ENCODE data around the gene ERBB4.

The ERBB4 gene

DNA sequence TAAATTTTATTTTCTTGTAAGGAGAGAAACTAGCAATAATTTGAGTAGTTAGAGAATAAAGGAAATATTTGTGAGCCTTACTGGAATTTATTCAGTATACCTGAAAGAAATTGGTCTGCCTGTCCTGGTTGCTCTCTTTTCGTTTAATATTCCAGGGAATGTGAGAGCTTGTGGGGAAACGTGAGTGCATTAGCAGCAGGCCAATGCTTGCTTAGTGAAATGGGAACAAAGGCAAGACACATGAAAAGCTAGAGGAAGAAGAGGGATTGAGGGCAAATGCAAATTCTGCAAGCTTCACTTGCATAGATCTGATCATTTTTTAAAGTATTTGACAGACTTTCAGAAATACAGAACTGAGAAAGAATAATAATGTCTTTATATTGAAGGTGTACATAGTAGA lies 111.0 kb downstream of the ERBB4 start:
- FAIRE-seq, result no peak

DNA sequence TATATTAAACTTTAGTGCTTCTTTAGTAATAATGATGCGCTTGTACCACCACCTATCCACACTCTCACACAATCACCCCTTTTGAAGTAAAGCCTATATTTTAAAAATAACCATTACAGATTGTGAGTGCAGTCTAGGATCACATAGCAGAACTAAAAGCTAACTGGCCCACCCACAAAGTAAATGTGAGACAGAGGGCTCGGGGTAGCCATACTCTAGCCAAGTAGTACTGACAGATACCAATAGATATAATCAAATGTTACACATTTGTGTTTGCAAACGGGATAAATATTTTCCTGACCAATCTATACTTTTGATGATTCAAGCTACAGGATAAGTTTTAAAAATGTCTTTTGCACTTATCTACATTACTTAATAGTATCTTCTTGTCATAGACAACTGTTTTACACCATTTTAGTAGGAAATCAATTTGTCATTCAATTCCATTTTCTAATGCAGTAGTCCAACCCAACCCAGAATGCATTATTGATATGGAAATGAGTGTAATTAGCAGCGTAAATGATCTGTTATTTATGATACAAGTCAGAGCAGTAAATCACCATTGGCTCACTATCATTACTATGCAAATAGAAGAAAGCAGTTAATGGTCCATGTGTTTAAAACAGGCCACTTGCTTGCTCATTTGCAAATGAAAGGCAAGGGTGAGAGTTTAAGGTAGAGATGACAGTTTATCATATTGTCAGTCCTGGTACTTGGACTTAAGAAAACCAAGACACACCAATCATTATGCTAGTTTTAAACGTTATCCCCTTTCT lies 111.8 kb downstream of the ERBB4 start:
- FAIRE-seq, result no peak

DNA sequence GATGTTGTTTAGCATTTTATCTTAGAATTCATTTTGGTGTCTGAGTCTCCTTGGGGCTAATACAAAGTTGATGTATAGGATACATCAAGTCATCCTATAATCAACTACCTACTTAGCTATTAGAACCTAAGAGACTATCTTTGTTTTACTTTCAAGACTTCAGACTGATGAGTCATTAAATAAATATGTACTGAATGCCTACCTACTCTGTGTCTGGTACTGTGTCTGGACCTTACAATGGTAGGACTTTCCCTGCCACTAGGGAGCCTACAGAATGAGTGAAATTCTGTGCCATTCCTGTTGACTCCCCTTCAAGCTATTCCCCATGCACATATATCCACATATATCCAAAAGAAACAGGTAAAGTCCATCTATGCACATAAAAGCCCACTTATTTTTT lies 114.5 kb downstream of the ERBB4 start:
- no peak for FAIRE-seq

DNA sequence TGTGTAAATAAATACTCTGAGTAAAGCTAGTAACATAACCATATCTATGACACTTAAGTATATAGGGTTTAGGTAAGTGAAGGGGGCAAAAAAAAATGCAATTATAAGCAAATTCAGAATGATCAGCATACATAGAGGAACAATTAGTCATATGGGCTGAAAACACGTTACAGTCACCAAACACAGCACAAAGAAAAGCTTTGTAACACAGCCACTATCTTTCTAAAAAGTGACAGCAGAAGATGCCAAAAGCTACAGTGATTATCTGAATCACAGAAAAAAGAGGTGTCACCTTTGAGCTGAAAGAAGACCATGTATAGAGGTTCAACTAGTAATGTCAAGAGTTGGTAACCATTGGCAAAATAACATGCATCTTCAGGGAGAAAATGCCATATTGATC lies 115.5 kb downstream of the ERBB4 start:
- no peak for FAIRE-seq

DNA sequence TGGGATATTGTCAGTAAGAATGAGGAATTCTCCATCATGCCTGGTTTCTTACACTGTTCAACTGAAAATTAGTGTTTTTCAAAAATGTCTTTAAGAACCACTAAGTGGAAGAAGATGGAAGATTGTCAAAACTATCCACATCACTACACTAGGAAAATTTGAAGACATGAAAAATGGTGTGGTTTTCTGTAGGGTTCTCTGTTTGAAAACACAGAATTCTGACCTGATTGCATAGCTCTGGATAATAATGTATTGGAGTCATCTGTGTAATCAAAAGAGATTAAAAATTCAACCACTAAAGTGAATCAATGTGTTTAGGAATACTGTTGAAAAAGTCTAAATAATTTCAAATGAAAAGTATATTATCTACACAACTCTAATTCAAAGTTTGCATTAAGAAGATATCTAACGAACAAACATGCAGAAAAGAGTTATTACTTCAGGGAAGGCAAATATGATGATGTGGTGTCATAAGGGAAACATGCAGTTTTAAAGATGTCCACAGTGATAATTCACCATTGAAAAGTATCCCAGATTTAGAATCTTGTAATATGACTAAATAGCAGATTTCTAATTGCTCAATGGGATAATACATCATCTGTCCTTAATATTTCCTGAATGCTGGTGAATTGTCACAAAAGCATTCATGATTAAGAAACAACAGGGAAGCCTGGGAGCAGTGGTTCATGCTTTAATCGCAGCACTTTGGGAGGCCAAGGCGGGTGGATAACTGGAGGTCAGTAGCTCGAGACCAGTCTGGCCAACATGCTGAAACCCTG lies 116.9 kb downstream of the ERBB4 start:
- no peak for FAIRE-seq

DNA sequence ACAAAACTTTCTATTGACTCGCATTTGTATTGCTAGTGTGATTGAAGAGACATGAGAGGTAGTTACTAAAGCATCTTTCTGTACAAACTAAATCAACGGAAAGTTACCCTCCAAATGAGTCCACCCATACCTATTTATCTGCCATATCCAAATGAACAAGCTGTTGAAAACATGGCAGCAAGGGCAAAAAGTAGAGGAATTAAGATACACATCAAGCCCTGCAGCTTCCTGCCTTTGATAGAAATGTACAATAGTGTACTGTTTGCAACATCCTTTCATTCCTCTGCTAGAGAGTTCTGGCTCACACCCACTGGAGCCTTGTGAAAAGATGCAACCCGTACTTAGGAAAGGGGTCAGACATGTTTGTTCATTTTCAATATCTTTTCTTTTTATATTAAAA lies 122.5 kb downstream of the ERBB4 start:
- FAIRE-seq, result no peak

DNA sequence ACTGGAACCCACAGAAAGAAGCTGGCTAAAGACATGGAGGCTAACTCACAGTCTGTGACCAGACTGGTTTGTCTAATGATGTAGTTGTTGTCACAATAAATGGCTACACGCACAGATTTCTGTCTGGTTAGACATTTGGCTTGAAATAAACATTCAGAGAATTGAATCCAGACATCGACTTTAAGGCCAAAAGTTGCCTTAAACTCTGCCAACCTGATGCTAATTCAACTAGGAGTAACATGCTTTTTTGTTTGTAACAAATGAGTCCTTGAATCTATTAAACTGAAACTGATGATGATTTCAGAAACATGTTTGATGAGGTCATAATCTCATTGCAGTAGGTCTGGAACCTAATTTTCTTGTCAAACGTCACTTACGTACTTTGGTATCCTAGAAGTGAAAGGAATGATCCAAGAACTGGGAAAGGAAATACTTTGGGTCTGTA lies 123.8 kb downstream of the ERBB4 start:
- FAIRE-seq, result no peak

DNA sequence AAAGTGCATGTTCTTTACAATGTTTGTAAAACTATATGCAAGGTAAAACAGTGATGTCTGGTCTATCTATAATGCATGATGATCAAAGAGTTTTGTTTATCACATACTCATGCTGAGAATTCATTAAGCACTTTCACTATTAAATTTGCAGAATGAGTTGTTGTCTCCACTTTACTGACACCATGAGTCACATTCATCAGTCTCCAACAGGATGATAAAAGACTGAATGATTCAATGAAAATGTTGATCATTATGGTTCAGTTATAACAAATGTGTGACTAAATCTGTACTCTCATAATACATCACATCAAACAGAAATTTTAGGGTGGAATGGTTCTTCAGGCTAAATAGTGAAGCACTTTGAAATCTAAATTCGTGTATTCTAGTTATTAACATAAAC lies 129.0 kb downstream of the ERBB4 start:
- FAIRE-seq, result no peak

DNA sequence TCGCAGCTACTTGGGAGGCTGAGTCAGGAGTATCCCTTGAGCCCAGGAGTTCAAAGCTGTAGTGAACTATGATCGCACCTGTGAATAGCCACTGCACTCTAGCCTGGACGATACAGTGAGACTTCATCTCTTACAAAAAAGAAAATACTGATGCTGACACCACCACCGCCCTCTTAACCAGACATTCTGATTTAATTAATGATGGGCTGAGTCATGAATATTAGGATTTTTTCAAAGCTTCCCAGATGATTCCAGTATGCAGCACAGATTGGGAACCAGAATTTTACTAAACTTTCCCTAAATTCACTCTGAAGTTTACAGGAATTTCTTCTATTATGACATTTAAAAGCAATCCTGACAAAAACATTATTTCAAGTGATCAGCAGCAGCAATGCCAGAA lies 130.1 kb downstream of the ERBB4 start:
- FAIRE-seq, result no peak

DNA sequence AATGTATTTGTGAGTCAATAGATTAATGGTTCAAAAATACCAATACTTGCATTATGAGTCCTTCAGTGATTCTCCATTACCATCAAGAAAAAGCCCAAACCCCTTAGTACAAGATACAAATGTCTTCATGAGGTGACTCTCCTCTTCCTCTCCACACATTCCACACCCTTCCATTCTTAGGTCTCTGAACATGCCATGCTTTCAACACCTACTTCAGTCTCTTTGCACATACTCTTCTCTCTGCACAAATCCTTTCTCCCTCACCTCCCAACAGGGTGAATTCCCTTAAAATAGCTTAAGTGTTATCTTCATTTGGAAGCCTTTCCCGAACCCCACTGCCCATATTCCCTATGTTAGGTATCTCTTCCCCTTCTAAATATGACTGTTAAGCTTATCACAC lies 131.9 kb downstream of the ERBB4 start:
- FAIRE-seq, result no peak

DNA sequence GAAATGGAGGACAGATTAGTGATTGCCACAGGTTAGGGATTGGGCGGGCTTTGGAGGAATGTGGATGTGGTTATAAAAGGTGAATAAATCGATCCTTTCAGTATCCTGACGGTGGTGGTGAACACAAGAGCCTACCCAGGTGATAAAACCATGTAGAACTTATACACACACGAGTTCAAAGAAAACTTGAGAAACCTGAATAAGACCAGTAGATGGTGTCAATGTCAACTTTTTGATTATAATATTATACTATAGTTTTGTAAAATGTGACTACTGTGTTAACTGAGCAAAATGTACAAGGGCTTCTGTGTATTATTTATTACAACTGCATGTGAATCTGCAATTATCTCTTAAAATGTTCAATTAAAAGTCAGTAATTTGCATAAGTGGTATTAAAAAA lies 136.3 kb downstream of the ERBB4 start:
- FAIRE-seq, result no peak

DNA sequence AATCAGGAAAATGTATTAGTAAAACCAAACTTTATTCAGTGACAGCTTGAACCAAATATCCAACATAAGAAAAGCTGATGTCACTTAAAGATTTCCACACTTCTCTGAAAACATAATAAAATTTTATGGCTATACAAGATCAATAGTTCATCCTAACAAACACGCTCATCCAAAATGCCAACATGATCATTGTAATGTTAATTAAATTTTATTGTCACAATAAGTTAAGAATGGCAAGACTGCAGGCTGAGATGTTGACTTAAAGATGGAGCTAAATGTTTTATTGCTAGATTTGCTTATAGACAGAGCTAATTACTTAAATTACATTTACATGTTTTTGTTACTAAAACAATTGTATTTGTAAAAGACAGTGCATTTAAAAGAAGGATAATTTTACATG lies 140.3 kb downstream of the ERBB4 start:
- FAIRE-seq, result no peak

DNA sequence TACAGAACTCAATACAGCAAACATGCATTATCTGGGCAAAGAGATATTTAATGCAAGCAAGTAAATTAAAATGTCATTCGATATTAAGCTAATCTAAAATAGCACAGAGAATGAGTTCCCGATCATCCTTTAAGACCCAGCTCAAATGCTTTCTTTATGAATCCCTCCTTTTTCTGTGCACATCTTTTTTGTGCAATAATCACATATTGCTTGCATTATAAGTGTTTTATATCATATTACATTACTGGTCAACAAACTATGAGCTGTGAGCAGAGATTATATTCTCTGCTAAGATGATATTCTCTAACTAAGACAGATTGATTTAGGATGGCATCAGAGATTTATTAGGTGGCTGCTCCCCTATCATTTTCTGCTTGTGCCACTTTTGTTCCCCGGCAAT lies 146.1 kb downstream of the ERBB4 start:
- FAIRE-seq, result no peak

DNA sequence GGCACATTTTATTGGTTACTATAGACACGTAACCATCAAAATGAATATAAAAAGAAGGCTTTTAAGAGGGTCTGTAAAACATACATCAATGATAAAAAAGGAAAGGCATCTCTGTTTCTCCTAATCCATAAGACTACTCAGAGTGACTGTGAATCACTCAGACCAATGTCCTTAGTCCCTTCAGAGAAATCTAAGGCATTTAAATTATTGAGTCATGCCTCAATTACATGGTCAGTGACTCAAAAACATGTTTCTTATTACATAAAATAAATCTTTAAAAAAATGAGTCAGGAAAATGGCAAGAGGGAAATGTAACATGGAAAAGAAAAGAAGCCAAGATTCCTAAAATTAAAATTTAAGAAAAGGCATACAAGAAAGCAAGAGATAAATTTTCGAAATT lies 146.6 kb downstream of the ERBB4 start:
- FAIRE-seq, result no peak

DNA sequence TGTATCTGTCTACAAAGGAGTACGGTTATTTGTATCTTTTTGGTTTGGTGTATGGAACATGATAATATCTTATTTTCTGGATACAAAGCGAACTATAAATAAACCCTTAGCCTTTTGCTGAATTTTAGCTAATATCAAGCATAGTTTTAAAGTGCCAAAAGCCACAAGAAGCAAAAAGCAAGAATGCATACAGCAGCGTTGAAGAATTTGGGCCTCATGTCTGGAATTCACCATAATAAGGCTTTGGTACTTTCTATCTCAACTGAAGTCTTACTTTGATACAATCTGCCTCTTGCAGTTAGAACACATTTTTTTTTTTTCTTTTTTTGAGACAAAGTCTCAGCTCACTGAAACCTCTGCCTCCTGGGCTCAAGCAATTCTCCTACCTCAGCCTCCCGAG lies 151.5 kb downstream of the ERBB4 start:
- FAIRE-seq, result no peak

DNA sequence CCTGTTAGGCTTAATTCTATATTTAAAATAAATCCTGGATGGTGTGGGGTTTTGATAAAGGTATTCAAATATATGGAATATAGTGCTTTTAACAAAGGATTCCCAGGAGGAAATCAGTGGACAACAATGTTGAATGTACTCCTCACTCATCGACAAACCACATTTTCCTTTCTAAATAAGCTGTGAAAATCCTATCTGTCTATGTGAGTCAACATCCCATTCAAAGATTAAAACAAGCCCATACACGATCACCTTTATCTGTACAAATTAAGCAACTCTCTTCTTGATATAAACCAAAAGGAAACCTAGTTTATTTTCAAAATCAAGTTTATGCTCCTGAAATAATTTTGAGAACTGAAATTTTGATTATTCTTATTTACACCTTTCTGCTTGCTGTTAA lies 153.4 kb downstream of the ERBB4 start:
- no peak for FAIRE-seq

DNA sequence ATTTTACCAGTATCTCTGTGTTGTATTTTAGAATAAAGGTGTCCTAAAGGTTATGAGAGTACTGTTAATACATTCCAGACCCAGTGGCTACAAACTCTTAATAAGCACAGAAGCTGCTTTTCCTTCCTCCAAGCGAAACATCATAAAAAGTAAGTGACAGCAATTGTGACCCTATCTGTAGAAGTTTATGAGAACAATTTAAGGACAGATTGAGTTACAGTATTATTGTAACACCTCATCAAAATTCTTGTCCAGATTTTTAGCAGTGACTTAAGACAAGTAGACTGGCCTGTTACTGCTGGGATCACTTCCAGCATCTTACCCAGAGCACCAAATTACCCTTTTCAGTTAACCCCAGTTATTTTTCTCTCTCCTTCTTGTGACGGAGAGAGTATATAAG lies 154.6 kb downstream of the ERBB4 start:
- no peak for FAIRE-seq

DNA sequence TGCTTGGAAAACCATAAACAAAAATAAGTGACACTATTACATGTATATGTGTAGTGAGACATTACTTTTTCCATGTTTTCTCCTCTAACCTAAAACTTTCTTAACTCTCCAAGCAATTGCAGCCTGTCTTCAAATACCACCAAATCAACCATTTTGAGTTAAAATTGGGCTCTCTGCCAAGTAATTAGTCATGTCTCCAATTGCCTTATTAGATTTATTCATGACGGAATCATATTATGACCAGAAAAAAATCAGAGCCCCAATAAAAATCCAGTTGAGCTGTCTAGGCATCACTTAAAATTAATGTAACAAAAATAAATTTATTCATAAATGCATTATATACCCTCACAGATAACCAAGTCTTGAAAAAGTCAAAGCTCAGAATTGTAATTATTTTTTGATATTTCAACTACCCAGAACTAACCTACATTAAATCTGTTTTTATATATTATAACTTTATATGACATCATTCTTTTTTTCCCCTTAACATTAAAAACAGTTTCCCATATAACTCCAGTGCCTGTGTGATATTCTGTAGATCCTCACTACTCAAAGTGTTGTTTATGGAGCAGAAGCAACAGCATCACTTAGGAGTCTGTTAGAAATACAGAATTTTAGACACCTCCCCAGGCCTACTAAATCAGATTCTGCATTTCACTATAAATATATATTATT lies 157.0 kb downstream of the ERBB4 start:
- FAIRE-seq, result no peak

DNA sequence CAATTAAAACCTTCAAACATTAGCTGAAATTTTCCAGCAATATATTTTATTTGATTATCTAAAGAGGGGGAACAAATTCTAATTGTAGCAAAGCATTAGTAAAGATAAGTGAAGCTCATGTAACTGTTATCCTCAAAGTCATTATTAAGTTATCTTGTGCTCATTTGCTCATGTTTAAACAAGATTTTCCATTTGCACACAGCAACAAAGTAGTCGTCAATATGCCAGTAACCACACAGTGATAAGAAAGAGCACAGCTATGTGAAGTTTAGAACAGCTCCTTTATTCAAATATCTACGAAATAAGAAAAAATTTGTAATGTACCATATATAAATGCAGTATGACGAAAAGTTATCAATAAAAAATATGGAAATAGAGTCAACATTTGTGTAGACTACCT lies 159.5 kb downstream of the ERBB4 start:
- no peak for FAIRE-seq

DNA sequence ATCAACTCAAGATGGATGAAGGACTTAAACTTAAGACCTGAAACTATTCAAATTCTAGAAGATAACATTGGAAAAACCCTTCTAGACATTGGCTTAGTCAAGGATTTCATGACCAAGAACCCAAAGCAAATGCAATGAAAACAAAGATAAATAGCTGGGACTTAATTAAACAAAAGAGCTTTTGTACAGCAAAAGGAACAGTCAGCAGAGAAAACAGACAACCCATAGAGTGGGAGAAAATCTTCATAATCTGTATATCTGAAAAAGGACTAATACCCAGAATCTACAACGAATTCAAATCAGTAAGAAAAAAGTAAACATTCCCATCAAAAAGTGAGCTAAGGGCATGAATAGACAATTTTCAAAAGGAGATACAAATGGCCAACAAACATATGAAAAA lies 171.2 kb downstream of the ERBB4 start:
- no peak for FAIRE-seq

DNA sequence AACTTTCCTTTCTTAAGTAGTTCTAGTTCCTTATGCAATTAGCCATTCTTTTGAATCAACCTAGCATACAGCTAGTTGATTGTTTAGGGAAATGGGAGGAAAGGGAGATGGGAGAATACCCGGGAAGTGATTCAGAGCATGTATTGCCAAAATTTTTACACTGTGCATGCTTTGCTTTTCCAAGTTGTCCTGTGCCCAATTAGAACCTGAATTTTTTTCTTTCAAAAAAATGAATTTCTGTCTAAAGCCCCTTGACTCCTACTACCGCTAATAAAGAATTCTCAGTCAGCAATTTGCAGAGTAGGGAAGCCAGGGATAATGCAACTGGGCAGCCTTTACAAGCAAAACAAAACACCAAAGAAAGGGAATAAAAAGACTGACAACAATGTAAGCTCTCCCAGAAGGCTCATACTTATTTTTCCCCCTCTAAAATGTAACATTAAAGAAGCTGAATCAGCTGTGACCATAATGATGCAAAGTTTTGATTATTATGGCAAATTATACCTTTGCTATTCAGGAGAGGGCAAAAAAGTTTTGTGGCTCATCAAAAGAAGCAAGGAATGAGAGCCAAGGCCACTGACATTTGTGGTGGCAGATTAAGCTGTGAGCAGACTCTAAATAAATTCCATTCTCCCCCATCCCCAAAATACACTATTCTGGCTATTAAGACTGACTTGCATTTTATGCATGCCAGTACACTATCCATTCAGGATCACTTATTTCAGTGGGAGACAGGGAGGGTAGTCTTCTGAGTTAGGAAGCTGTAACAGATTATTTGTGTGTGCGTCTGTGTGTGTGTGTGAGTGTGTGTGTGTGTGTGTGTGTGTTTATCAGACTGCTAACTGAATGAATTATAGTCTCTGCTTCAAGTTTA lies 174.3 kb downstream of the ERBB4 start:
- no peak for FAIRE-seq

DNA sequence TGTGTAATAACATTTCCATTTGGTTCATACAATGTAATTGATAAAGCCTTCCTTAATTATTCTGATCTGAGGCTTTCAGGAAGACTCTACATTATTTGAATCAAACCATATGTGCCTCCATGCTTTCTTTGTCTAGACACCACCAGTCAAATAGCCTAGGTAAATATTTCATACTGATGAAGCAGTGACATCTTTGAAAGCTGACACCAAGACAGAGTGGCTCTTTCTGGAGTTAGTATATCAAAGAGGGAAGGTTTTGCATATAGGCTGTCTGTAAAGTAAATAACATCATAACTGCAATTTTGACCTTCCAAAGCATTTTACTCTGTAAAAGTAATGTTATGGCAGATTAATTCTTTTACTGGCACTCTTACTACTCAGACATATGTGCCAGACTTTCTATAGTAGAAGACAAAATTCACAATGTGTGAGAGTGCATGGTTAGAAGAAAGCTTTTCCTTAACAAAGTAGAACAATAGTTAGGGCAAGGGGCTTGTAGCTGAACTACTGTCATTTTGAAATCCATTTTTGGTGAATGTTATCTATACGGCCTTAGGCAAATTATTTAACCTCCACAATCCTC lies 177.3 kb downstream of the ERBB4 start:
- FAIRE-seq, result no peak

DNA sequence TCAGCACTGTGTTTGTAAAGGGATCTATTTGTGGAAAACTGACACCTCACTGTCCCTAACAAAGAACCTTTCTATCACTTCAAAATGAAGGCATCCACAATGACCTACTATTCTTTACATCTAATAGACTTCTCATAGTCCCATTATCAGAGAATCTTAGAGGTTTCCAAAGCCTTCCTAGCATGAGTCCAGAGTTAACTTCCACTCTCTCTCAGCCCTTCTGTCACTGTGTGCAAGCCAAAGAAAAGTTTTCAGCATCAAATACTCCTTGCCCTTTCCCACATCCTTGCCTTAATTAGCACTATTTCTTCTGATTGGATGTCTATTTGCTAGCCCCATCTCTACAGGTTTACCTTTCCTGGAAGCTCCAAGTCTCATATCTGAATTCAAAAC lies 178.5 kb downstream of the ERBB4 start:
- FAIRE-seq, result no peak
